GM04503 (cell line): ENCODE measurements around the gene MANEA.
"Not testable (repeated sequence)": the region's sequence is repeated elsewhere in the genome, so short reads cannot be mapped to it uniquely, and the experiment has no call there.

Experiments used
- DNase-seq: peaks from one replicate; pipeline ENCODE4 v3.0.0-alpha.2; 2012; ENCODE audit warnings: low read depth

Gene MANEA, protein sequence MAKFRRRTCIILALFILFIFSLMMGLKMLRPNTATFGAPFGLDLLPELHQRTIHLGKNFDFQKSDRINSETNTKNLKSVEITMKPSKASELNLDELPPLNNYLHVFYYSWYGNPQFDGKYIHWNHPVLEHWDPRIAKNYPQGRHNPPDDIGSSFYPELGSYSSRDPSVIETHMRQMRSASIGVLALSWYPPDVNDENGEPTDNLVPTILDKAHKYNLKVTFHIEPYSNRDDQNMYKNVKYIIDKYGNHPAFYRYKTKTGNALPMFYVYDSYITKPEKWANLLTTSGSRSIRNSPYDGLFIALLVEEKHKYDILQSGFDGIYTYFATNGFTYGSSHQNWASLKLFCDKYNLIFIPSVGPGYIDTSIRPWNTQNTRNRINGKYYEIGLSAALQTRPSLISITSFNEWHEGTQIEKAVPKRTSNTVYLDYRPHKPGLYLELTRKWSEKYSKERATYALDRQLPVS

DNA sequence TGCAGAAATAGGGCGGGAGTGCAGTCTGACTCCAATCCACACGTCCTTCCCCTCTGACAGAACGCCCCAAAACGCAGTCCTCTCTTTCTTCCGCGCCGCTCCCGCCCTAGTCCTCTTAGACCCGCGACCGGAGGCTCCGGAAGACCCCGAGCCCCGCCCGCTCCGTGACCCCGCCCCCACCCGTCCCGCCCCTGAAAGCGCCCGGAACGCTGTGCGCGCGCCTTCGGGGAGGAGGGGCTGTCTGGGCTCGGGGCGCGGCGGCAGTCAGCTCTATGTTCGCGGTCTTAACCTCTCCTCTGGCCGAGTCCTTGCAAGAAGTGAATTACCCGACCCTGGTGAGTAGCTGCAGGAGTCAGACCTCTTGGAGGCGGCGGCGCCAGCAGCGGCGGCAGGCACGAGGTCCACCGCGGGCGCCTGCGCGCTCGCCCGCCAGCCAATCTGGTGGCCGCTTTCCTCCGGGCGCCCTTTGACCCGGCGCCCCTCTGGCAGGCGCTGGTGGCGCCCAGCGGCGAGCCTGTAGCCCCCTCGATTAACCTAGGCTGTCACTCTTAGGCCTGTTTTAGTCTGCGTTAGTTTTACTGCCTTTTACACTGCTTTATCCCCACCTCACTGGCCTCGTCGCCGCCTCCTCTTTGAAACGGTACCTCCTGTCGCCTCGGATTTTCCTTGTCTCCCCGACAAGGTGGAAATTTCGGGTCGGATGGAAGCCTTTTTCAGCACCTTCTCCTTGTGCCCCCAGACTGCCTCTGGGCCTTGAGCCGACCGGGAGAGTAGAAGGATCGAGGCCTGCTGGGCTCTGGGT is at the start of gene MANEA:
Gene MANEA, plus strand, starts transcription at position 232 of the 802 bp plus-strand sequence. CDS start 8,905 bp downstream, outside the sequence.
- DNase-seq, result peak; percentile 31

DNA sequence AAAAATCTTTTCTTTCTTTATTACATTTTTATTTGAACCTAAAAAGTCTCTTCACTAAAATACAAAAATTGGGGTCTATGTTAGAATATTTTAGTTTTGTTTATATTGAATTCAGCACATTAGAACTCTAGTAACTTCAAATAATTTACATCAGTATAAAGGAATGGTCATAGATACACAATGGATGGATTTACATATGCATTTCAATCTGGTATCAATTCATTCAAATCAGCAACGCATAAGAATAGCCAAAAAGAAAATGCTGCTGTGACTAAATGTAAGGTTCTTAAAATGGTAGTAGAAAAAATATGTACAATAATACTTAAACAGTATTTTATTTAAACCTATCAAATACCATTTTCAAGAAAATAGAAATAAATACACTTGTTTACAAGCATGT is 47.6 kb upstream of the MANEA start:
- no peak for DNase-seq

DNA sequence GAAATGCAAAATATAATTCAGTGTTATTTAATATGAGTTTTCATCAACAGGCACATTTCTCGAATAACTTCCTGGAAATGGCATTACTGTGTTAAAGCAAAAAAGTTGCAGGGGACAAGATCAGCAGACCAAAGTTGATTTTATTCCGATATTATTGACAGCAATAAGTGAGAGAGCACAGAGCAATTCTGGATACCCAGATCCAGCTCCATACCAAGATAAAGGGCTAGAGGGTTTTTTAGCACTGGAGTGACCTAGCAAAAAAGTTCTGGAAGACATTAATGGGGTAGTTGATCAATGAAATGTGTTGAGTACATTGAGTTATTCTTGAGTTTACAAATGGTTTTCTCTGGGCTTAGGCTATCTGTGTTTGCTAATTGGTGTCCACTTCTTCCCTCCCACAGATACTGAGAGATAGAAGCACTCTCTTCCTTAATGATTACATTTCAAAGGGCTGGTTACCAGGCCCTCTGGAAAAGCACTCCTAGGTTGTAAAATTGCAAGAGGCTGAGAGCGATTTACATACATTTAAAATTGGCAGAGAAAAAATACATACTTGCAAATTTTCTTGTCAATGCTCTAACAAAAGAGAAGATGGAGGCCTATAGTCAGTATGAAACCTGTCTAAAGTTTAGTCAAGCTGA is 47.0 kb upstream of the MANEA start:
- no peak for DNase-seq

DNA sequence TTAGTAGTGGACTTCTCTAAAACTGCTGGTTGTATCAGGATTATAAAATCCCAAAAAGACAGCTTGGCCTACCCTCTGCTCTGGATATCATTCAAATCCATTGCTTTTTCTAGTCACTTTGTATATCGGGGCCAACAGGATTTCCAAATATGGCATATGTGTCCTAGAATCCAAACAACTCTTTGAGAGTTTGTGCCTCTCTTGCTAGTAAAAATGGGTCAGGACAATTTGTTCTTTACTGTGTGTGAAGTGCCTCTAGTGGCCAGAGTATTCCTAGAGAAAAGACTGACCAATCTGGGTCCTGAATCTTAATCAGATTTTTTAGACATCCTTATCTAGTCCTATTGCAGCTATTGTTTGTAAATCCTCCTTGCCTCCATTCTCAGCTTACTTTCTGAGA is 33.5 kb upstream of the MANEA start:
- DNase-seq, result no peak

DNA sequence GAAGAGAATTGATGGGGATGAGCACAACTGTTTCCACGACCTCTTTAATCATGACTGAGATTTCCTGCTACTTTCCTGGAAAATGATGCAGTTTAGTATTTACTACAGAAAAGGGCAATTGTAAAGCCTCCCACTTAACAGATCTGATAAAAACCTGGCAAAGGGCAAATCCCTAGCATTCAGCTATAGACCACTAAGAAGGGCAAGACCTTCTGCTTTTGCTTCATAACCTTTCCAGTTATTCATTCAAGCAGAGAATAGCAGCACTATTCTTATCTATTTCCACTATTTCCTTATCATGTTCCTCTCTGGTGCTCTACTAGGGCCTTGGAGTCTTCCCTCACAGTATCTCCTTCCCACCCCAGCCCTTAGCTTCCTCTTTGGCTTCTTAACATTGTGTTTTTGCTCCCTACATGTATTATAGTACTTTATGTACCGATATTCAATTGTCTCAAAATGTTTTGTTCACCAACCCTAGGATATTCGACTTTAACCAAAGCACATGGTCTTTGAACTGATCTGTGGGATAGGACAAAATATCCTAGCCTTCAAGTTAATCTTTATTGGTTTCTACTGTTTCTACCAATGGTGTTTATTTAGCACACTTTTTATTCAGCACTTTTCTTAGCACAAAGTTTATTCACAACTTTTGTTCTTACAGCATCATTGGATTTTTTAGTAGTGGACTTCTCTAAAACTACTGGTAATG is 32.7 kb upstream of the MANEA start:
- DNase-seq, result no peak

DNA sequence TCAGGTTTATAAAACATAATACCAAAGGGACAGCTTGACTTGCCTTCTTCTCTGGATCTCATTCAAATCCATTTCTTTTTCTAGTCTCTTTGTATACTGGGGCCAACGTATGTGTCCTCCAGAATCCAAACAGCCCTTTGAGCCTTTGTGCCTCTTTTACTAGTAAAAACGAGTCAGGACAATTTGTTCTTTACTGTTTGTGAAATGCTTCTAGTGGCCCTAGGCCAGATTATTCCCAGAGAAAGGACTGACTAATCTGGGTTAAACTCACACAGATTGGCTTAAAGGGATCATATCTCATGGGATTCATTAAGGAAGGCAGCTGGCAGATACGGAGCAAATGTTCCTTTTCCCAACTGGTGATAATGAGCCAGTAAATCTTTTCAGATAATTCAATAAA is 32.1 kb upstream of the MANEA start:
- DNase-seq, result no peak

DNA sequence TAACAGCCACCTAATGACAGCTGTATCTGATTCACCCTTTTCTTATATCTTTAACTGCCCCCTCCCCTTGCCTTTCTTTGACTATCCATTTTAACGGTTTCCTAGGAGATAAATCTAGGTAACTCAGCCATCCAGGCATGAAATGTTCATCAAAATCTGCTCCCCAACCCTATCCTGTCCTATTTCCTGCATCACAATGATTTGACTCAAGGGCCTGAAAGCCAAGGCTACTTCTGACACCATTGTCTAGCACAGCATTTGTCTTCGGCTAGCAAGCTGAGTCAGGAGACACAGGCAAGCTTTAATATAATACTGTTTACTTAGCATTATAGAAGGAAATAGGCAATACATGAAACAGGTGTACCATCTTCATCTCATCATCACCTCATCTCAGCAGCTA is 31.6 kb upstream of the MANEA start:
- DNase-seq, result no peak

DNA sequence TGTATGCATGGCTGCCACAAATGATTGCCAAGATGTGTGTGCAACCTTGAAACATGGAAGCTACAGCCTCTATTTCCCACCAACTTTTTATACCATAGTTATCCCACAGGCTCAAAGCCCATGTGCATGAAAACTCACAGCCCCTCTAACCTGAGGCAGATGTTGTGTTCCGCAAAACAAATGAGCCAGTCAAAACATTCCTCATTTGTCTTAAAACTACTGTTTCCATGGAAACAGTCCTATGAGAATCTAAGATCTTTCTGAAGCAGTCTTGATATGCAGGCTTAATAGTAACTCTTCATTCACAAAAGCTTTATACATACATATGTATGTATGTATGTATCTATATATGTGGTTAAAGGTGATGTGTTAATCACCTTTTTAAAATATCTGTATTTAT is 31.2 kb upstream of the MANEA start:
- DNase-seq, result no peak

DNA sequence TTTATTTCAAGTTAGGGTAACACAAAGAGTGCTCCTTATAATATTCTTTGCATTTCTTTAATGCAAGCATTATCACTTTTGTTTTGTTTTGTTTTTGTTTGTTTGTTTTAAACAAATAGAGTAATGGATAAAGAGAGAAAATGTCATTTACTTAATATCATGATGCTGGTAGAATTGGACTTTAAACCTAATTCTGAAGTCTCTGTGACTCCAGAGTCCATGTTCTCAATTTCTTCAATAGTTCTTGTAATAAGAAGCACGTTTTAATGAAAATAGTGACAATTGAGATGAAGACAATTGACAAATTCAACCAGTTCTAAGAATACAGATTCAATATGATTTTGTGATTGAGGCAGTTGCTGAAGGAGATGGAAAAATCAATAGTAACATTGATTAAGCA is 30.3 kb upstream of the MANEA start:
- no peak for DNase-seq

DNA sequence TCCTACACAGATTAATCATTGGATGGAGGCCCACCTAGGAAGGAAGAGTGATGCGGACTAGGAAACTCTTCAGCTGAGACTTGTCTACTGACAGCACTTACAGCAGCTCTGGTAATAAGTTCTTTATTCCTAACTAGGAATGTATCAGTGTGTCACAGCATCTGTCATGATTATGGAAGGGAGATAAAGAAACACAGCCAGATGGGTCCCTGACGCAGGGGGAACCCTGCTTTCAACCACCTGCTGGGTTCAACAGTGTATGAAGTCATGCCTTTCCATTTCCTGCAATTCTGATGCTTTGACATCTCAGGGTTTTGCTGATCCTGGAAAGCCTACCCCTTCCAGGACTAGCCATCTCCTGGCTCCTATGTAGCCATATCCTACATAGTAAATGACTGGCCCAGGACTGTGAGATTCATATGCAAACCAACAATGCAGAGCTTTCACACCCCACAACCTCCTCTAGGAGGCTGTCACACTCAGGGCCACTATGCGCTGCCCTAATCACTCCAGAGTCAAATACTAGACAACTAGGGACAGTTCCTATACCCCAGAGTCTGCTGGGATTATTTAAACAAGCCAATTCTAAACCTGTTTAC is 29.0 kb upstream of the MANEA start:
- DNase-seq, result no peak

DNA sequence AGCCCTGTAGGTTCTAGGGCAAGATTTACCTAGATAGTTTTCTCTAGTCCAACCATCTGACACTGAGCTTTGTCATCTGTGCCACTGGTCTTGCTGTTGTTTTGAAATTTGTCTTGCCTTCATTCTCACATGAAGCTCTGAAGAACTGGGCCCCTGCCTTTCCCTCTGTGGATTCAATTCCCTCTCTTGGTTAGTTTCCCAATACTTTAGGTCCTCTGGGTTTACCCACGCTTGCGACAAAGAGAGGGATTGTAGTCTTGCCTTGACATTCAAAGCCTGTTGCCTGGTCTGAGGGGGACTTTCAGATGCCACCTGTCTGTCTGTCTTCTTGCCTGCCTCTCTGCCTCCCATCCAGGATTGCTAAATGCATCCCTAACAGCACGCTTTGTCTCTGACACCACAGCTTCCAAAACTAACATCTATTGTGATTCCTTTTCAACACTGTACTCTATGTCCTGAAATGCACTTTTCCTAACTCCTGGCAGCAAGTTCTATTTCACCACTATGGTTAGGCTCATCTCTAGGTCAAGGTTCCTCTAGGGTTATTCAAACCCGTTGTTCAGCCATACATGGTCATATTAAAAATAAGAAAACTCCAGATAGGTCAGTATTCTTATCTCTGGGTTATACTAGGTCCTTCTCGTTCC is 25.5 kb upstream of the MANEA start:
- no peak for DNase-seq

DNA sequence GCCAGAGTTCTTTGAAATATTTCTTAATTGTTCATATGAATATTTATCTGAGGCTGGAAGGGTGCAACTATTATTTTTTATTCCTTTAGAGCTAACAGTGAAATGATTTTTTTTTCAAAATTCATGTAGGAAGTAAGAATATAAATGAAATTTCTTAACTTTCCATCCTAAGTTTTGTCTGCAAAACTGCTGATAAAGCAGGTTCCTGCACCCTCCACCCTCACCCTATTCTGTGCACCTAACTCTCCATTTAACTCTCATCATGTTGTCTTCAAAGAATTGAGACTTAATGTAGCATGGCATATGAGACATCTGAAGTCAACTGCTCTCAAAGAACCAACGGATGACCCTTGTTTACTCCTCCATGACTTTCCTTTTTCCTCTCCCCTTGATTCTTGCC is 23.5 kb upstream of the MANEA start:
- DNase-seq, result no peak

DNA sequence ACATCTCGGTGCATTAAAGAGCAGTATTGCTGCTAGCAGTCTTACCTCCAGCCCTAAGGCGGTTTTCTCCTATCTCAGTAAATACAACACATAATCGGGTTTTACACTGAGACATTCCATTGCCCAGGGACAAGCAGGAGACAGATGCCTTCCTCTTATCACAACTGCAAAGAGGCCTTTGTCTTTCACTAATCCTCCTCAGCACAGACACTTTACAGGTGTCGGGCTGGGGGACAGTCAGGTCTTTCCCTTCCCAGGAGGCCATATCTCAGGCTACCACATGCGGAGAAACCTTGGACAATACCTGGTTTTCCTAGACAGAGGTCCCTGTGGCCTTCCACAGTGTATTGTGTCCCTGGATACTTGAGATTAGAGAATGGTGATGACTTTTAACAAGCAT is 16.4 kb upstream of the MANEA start:
- not testable (repeated sequence) for DNase-seq

DNA sequence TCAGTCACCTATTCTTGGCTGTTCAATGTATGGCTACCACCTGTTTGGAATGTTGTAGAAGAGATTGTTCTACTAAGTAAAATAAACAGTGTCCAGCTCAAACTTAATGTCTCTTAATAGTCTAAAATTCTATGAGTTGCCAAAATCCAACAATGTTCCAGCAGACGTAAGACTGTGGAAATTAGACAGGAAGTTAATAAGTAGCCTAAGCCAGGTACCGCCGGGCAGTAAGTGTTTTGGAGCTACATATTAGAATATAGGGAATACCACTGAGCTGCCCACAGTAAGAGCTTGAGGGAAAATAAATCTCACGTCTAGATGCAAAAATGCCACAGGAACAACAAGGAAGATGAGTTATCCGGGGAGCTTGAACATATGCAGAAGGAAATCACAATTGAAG is 7.8 kb upstream of the MANEA start:
- DNase-seq, result no peak

DNA sequence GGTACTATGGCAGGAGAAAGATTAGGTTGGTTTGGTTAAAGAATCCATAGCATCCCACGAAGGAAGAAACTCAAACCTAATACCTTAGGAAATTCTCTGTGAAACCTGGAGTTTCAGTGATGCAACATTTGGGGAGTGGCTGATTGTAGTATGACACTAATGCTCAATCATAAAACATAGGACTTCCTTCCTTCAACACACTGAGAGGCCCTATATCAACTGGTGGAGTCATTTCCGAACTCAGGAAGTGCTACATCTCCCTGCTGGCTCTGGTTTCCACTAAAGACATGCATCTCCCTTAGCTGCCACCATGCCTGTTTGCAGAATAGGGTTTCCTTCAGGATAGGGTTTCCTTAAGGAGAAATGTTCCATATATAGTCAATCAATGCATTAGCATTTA is 5.2 kb upstream of the MANEA start:
- DNase-seq, result no peak

DNA sequence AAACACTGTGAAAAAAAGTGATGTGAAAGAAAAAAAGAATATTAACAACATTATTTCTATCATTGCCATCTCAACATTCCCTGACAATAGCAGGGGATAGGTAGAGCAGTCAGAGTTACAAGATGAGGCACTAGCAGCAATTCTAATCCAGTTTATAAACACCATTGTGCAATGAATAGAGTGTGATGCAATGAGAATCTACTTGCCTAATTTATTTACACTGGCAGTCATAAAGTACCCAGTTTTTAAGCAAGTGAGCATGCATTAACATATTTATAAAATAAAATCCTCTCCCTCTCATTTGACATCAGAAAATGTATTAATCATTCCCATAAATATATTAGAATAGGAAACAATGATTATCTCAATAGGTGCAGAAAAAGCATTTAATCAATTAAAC is 2.5 kb upstream of the MANEA start:
- peak; percentile 13 for DNase-seq

DNA sequence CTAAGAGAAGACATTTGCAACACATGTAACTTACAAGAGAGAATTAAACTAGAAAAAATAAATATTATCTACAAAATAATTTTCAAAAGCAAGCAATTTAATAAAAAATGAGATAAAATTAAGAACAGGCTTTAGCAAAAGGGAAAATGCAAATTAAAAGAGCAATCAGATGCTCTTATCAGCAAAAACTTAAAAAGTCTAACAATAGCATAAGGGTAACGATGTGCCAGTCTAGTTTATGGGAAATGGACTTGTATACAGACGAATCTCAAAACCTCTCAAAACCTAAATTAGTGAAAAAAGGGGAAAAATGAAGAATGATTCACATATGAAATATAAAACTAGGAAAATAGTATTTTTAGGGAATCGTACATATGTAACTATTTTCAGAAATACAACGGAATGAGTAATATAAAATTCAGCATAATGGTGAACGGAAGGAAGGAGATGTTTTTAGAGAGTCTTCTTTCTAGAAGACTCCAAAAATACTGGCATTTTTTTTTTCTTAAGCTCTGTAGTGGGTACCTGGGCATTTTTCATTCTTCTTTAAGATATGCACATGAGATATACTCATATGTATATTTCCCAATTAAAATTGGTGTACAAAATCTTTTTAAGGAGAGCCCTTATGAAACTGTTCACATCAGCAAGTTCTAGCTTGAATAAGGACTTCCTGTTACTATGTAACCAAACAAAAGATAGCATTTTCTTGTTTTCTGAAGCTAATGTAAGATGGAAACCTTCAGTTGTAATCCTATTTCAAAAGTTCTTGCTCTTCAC is 927 bp upstream of the MANEA start:
- peak; percentile 3 for DNase-seq

DNA sequence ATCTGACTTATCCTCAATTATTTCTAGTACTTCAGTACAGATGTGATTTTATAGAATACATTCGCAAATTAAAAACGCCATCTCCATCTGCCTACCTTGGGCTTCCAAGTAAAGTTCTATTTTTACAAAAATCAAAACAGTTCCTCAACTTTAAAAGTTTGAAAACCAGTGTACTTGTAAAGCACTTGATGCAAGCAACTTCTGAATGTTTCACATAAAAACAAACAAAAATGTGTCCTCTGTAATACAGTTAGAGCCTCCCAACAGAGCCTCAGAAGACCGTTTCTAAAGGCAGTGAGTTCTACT is 384 bp upstream of the MANEA start:
- DNase-seq, result no peak

DNA sequence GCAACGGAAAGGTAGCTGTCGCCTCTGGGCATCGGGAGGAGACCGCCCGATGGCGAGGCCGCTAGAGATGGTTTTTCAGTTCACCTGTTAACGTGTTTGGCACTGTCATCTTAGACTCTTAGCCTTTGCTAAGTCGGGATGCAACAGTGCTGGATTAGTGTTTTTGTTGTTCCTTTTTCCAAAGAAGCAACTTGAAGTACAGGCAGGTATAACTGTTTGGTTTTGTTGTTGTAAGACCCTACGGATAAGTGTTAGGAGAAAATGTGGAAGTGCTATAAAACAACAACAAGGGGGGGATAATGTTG is 723 bp downstream of the MANEA start:
- no peak for DNase-seq

DNA sequence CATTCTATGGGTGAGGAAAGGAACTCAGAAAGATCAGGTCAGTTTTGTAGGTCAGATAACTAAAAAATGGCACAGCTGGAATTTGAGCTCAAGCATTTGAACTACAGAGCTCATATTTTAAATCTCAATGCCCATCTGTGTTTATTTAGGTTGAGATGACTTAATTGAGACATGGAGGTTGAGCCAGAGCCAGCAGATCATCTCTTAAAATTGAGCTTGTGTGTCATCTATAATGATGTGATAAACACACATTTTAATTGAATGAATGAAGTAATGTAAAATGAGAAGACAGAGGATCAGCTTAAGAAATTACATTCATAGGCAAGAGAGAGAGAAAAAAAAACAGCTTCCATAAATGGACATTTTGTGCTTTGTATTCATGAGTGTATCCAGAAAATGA is 3.7 kb downstream of the MANEA start:
- DNase-seq, result no peak

DNA sequence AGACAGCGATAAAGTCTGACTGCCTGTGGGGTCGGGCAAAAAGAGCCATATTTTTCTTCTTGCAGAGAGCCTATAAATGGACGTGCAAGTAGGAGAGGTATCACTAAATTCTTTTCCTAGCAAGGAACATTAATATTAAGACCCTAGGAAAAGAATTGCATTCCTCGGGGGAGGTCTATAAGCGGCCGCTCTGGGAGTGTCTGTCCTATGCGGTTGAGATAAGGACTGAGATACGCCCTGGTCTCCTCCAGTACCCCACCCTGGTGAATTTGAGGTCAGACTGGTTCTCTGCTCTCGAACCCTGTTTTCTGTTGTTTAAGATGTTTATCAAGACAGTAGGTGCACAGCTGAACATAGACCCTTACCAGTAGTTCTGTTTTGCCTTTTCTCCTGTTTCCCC is 6.9 kb downstream of the MANEA start:
- not testable (repeated sequence) for DNase-seq
